Measurements from ENCODE around the gene C6orf52. TPM values are rescaled to one million over a fixed set of nuclear protein-coding genes. Genes with fewer than 3 reads are reported as not detected.
"Not testable (repeated sequence)": the region's sequence is repeated elsewhere in the genome, so short reads cannot be mapped to it uniquely, and the experiment has no call there.

C6orf52 gene
- total RNA-seq, 1 donor from 2014 or later = 0.45 TPM

GRCh38 chr6:10722570-10722819 lies 28.1 kb upstream of the C6orf52 start:
- TF ChIP-seq CTCF (IDR thresholded peaks at IDR 0.05) (no peak), EZH2phosphoT487 (IDR thresholded peaks at IDR 0.05) (no peak), EZH2 (IDR thresholded peaks at IDR 0.05) (no peak)
- Histone ChIP-seq H3K9ac (no peak overlapping the region), H3K9me3 (ENCODE audit: low read depth) (no peaks in the 10 kb centered on the region), H2AFZ (replicated peaks) (peak overlapping the region; percentile 68), H4K20me1 (ENCODE audit: low read depth) (peaks cover 6% of the 10 kb centered on the region), H3K27ac (no peak overlapping the region), H3K4me2 (peak overlapping the region; percentile 72), H3K36me3 (no peaks in the 10 kb centered on the region), H3F3A (ENCODE audit: low read depth) (peaks cover 19% of the 10 kb centered on the region), H3K4me3 (peak overlapping the region; percentile 92), H3K27me3 (no peaks in the 10 kb centered on the region), H3K79me2 (ENCODE audit: low read depth) (peaks cover 37% of the 10 kb centered on the region), H3K4me1 (peaks cover 18% of the 10 kb centered on the region)
- no peaks in the 10 kb centered on the region for H3K27me3 Mint-ChIP-seq (ENCODE audit: insufficient read depth, low read depth)
- DNase-seq (ENCODE audit: low spot score) = no peak
- H3K4me1 Mint-ChIP-seq = peaks cover 34% of the 10 kb centered on the region
- H3K36me3 Mint-ChIP-seq = peaks cover 10% of the 10 kb centered on the region
- H3K27ac Mint-ChIP-seq = peak overlapping the region; percentile 96
- no peaks in the 10 kb centered on the region for H3K9me3 Mint-ChIP-seq
- peak overlapping the region; percentile 97 for H3K4me3 Mint-ChIP-seq

DNA sequence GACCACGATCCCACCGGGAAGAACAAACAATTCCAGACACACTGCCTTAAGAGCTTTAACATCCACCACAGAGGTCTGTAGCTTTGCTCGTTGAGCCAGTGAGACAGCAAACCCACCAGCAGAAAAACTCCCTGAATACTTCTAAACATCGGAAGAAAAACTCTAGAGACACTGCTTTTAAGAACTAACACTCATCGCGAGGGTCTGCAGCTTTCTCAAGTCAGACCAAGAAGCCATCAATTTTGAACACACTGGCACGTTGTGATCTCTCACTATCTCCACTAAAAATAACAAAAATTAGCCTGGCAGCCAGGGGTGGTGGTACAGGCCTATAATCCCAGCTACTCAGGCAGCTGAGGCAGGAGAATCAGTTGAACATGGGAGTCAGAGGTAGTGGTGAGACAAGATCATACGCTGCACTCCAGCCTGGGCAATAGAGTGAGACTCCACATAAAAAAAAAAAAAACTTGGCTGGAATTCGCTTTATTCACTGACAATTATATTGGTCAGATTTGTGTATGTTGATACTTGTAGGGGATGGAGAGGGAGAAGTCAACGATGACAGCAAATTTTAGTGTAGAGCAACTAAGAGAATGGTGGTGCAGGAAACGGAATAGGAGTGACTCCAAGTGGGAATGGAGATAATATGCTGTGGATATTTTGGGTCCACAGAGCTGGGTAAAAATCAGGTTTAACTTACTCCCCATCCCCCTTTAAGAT lies 27.6 kb upstream of the C6orf52 start:
- Histone ChIP-seq H3K4me2 (peak overlapping the region; percentile 72), H3K36me3 (no peaks in the 10 kb centered on the region), H3F3A (ENCODE audit: low read depth) (peaks cover 19% of the 10 kb centered on the region), H3K27me3 (no peaks in the 10 kb centered on the region), H3K4me3 (peak overlapping the region; percentile 92), H4K20me1 (ENCODE audit: low read depth) (peaks cover 6% of the 10 kb centered on the region), H3K4me1 (peaks cover 18% of the 10 kb centered on the region), H2AFZ (replicated peaks) (peak overlapping the region; percentile 68), H3K27ac (no peak overlapping the region), H3K79me2 (ENCODE audit: low read depth) (peaks cover 37% of the 10 kb centered on the region), H3K9ac (no peak overlapping the region), H3K9me3 (ENCODE audit: low read depth) (no peaks in the 10 kb centered on the region)
- no peaks in the 10 kb centered on the region for H3K27me3 Mint-ChIP-seq (ENCODE audit: insufficient read depth, low read depth)
- TF ChIP-seq EZH2 (IDR thresholded peaks at IDR 0.05) (no peak), EZH2phosphoT487 (IDR thresholded peaks at IDR 0.05) (no peak), CTCF (IDR thresholded peaks at IDR 0.05) (no peak)
- no peak for DNase-seq (ENCODE audit: low spot score)
- H3K27ac Mint-ChIP-seq = peak overlapping the region; percentile 96
- H3K4me1 Mint-ChIP-seq = peaks cover 34% of the 10 kb centered on the region
- peak overlapping the region; percentile 97 for H3K4me3 Mint-ChIP-seq
- H3K9me3 Mint-ChIP-seq = no peaks in the 10 kb centered on the region
- peaks cover 8% of the 10 kb centered on the region for H3K36me3 Mint-ChIP-seq

DNA sequence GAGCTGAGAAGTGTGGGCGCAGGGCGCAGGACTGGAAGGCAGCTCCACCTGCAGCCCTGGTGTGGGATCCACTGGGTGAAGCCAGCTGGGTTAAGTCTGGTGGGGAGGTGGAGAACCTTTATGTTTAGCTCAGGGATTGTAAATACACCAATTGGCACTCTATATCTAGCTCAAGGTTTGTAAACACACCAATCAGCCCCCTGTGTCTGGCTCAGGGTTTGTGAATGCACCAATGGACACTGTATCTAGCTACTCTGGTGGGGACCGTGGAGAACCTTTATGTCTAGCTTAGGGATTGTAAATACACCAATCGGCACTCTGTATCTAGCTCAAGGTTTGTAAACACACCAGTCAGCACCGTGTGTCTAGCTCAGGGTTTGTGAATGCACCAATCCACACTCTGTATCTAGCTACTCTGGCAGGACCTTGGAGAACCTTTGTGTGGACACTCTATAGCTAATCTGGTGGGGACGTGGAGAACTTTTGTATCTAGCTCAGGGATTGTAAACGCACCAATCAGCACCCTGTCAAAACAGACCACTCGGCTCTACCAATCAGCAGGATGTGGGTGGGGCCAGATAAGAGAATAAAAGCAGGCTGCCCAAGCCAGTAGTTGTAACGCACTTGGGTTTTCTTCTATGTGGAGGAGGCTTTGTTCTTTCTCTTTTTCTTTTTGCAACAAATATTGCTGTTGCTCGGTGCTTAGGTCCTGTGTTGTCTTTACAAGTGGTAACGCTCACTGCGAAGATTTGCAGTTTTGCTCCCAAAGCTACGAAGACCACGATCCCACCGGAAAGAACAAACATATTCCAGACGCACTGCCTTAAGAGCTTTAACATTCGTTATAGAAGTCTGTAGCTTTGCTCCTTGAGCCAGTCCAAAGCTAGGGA lies 26.8 kb upstream of the C6orf52 start:
- Mint-ChIP-seq H3K27ac (peak overlapping the region; percentile 75), H3K4me1 (peaks cover 34% of the 10 kb centered on the region), H3K4me3 (peak overlapping the region; percentile 97)
- not testable (repeated sequence) for H3K36me3 Mint-ChIP-seq; H3K27me3 Mint-ChIP-seq (ENCODE audit: insufficient read depth, low read depth); H3K27ac ChIP-seq; H2AFZ ChIP-seq (replicated peaks); DNase-seq (ENCODE audit: low spot score); H3K4me2 ChIP-seq; H3K36me3 ChIP-seq; H3K4me3 ChIP-seq; H3K9ac ChIP-seq; H3K27me3 ChIP-seq; H3K9me3 Mint-ChIP-seq; H4K20me1 ChIP-seq (ENCODE audit: low read depth); H3K9me3 ChIP-seq (ENCODE audit: low read depth)
- H3K4me1 ChIP-seq = peaks cover 18% of the 10 kb centered on the region
- peaks cover 19% of the 10 kb centered on the region for H3F3A ChIP-seq (ENCODE audit: low read depth)
- peaks cover 32% of the 10 kb centered on the region for H3K79me2 ChIP-seq (ENCODE audit: low read depth)

Measured in neural progenitor cell (in vitro differentiated cells).